Endothelial cell (in vitro differentiated cells): ENCODE data around the gene DACT2. TPM values are rescaled to one million over a fixed set of nuclear protein-coding genes. Genes with fewer than 3 reads are reported as not detected.

Source experiments
- DNase-seq: peaks from one replicate; pipeline ENCODE4 v3.0.0; 2021; ENCODE audit warnings: low spot score
- H3K27ac Mint-ChIP-seq: one replicate; pipeline ENCODE4 v1.8.0; 2021; ENCODE audit warnings: mixed read lengths, inconsistent platforms; ENCODE audit not compliant: unreplicated experiment
- H3K27me3 Mint-ChIP-seq: one replicate; pipeline ENCODE4 v1.8.0; 2021; ENCODE audit warnings: mild to moderate bottlenecking, moderate library complexity, mixed read lengths, inconsistent platforms; ENCODE audit not compliant: unreplicated experiment
- H3K36me3 Mint-ChIP-seq: one replicate; pipeline ENCODE4 v1.8.0; 2021; ENCODE audit warnings: mild to moderate bottlenecking, low read depth, mixed read lengths, inconsistent platforms; ENCODE audit not compliant: unreplicated experiment
- H3K4me1 Mint-ChIP-seq: one replicate; pipeline ENCODE4 v1.8.0; 2021; ENCODE audit warnings: mild to moderate bottlenecking, mixed read lengths, inconsistent platforms; ENCODE audit not compliant: unreplicated experiment
- H3K4me3 Mint-ChIP-seq: one replicate; pipeline ENCODE4 v1.8.0; 2021; ENCODE audit warnings: mild to moderate bottlenecking, mixed read lengths, inconsistent platforms; ENCODE audit not compliant: unreplicated experiment
- H3K9me3 Mint-ChIP-seq: one replicate; pipeline ENCODE4 v1.8.0; 2021; ENCODE audit warnings: mixed read lengths, inconsistent platforms; ENCODE audit not compliant: unreplicated experiment
- CTCF ChIP-seq: fragments of 200-600 bp; sonication (generic); IDR thresholded peaks from one replicate; pipeline ENCODE4 v1.5.0; 2021; ENCODE audit warnings: antibody characterized with exemption; ENCODE audit not compliant: unreplicated experiment
- total RNA-seq: library from RNA; stranded (reverse); fragmentation: NEBNext Ultra II Directional; extraction: Animal tissue kit (Norgen Biotek cat#: 25700); gene quantifications from one replicate; pipeline ENCODE4 v1.2.1, GENCODE V29; 2021; ENCODE audit not compliant: unreplicated experiment

DACT2 gene
- total RNA-seq, 1 donor from 2014 or later = 0.23 TPM

GRCh38 chr6:168256940-168257339 lies 62.6 kb downstream of the DACT2 start:
- peaks cover 6% of the 10 kb centered on the region for H3K9me3 Mint-ChIP-seq

More at GRCh38 chr6:168256940-168257339, 62.6 kb downstream of the DACT2 start:
- DNase-seq = no peak
- Mint-ChIP-seq H3K27ac (no peak overlapping the region), H3K4me1 (no peaks in the 10 kb centered on the region), H3K27me3 (peaks cover 4% of the 10 kb centered on the region), H3K4me3 (no peak overlapping the region), H3K36me3 (peaks cover 6% of the 10 kb centered on the region)
- no peak for TF ChIP-seq CTCF

Other genes with a start within 250 kb of the DACT2 start
- 0.05 TPM for gene FRMD1, start 240.6 kb downstream of the DACT2 start, total RNA-seq
- gene SMOC2, start 121.4 kb upstream of the DACT2 start, total RNA-seq = not detected